ENCODE results near the gene GRM4.

- TF ChIP-seq CTCF (conservative IDR thresholded peaks at IDR 0.05; ENCODE audit: low read length): no peak
- TF ChIP-seq EZH2phosphoT487 (IDR thresholded peaks at IDR 0.05; ENCODE audit: borderline replicate concordance): no peak
Observed at GRCh38 chr6:34027939-34028441, 117.9 kb downstream of the GRM4 start.
